Stimulated activated effector memory CD8-positive, alpha-beta T cell treated with anti-CD3 and anti-CD28 coated beads, Interleukin-12 subunit alpha, Interleukin-12 subunit beta, amount 100 ng/mL, for 72 hours (primary cell): Measurements from ENCODE around the gene WSCD1.

Source experiments
- ATAC-seq: fragments of 150-1000 bp; cut with Tn5 transposase; 2 replicates; pipeline ENCODE4 v1.10.0; 2021
- DNase-seq, 2 donors: peaks; one replicate each; pipeline ENCODE4 v3.0.0; 2021 to 2022; ENCODE audit warnings: low spot score in 2 of 2
- H3K27ac Mint-ChIP-seq: one replicate; pipeline ENCODE4 v1.8.0; 2022; ENCODE audit warnings: mild to moderate bottlenecking, mixed read lengths
- H3K36me3 Mint-ChIP-seq: one replicate; pipeline ENCODE4 v1.8.0; 2022; ENCODE audit warnings: mild to moderate bottlenecking, mixed read lengths
- H3K4me1 Mint-ChIP-seq: one replicate; pipeline ENCODE4 v1.8.0; 2022; ENCODE audit warnings: mixed read lengths
- H3K4me3 Mint-ChIP-seq: one replicate; pipeline ENCODE4 v1.8.0; 2022; ENCODE audit warnings: mild to moderate bottlenecking, mixed read lengths
- H3K9me3 Mint-ChIP-seq: one replicate; pipeline ENCODE4 v1.8.0; 2022; ENCODE audit warnings: mixed read lengths

The WSCD1 gene

GRCh38 chr17:6164996-6165395 is 94.8 kb downstream of the WSCD1 start:
- Mint-ChIP-seq H3K9me3 (no peaks in the 10 kb centered on the region), H3K36me3 (no peaks in the 10 kb centered on the region), H3K4me1 (no peaks in the 10 kb centered on the region), H3K27ac (no peak overlapping the region), H3K4me3 (no peak overlapping the region)
- ATAC-seq: no peak
- no peak for DNase-seq

- DNase-seq (no peak), ATAC-seq (no peak)
- Mint-ChIP-seq H3K4me1 (no peaks in the 10 kb centered on the region), H3K36me3 (no peaks in the 10 kb centered on the region), H3K9me3 (no peaks in the 10 kb centered on the region), H3K4me3 (no peak overlapping the region), H3K27ac (no peak overlapping the region)
Observed at GRCh38 chr17:6165806-6166205, 95.6 kb downstream of the WSCD1 start.

DNA sequence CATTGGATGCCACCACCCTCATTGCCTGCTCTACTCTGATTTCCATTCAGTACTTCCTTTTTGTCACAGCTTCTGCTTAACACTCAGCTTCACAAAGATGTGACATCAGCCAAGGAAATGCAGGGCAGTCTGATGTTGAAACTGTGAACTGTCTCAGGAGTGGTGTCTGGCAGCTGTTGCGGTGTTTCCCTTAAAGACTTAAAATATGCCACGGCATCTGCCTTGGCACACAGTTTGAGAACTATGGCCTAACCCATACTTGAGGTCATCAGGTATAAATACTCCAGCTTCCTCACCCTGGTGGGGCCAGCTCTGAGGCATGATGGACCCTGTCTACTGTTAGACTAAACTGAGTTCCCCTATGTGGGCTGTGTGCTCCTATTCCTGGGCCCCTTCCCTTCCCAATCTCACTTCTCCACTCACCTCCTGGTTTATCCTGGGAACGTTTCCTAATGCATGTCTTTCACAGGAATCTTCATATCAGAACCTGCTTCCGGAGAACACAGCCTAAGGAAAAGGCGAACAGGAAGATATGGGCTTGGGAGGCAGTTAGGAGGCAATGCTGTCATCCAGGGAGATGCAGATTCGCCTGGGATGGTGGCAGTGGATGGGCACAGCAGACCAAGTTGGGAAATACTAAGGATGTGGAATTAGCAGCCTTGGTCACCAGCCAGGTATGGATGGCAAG is 96.5 kb downstream of the WSCD1 start:
- ATAC-seq: no peak
- Mint-ChIP-seq H3K36me3 (no peaks in the 10 kb centered on the region), H3K27ac (no peak overlapping the region), H3K4me1 (no peaks in the 10 kb centered on the region), H3K4me3 (no peak overlapping the region), H3K9me3 (no peaks in the 10 kb centered on the region)
- no peak for DNase-seq

- ATAC-seq: no peak
- Mint-ChIP-seq H3K36me3 (no peaks in the 10 kb centered on the region), H3K4me3 (no peak overlapping the region), H3K9me3 (no peaks in the 10 kb centered on the region), H3K27ac (no peak overlapping the region), H3K4me1 (no peaks in the 10 kb centered on the region)
- DNase-seq: no peak
Observed at GRCh38 chr17:6168296-6168695, 98.1 kb downstream of the WSCD1 start.

DNA sequence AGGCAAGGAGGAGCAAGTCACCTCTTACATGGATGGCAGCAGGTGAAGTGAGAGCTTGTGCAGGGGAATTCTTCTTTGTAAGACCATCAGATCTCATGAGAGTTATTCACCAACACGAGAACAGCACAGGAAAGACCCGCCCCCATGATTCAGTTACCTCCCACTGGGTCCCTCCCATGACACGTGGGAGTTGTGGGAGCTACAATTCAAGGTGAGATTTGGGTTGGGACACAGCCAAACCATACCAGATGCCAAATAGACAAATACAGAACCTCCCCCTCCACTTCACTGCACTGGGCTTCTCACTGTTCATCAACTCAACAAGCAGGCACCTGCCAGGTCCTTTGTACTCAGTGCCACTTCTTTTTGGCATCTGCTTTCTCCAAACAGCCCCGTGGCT is 100.2 kb downstream of the WSCD1 start:
- Mint-ChIP-seq H3K36me3 (no peaks in the 10 kb centered on the region), H3K4me3 (no peak overlapping the region), H3K9me3 (no peaks in the 10 kb centered on the region), H3K4me1 (no peaks in the 10 kb centered on the region), H3K27ac (no peak overlapping the region)
- DNase-seq (no peak), ATAC-seq (no peak)

DNA sequence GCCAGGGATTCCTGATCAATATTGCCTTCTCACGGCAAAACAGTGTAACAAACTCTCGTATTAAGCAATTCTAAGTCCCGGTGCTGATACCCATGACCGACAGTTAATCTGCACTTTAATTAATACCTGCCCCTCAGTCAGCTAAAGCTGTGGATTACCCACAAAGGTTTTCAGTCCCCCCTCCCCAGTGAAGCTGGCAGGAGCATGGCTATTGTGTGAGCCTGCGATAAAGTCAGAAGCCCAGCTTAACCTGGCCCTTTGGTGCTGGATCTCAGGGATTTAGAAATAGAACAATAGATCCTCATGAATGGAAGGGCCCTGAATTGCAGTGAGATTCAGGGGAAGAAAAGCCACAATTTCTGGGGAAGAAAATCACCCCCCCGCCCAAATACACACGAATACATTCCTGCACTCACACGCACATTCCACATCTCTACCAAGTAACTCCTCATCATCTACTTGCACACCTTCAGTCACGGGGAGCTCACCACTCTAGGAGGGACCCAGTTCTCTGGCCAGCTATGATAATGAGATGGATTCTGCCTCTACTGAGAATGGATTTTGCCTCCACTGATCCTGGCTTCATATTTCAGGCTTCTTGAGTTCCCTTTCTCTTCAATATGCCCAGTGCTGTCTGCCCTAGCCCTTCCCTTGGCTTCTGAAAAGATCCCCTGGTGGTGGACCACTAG is 102.6 kb downstream of the WSCD1 start:
- no peak overlapping the region for H3K4me3 Mint-ChIP-seq
- DNase-seq (no peak), ATAC-seq (no peak)
- H3K36me3 Mint-ChIP-seq: no peaks in the 10 kb centered on the region
- H3K4me1 Mint-ChIP-seq: no peaks in the 10 kb centered on the region
- H3K27ac Mint-ChIP-seq: no peak overlapping the region
- H3K9me3 Mint-ChIP-seq: no peaks in the 10 kb centered on the region

DNA sequence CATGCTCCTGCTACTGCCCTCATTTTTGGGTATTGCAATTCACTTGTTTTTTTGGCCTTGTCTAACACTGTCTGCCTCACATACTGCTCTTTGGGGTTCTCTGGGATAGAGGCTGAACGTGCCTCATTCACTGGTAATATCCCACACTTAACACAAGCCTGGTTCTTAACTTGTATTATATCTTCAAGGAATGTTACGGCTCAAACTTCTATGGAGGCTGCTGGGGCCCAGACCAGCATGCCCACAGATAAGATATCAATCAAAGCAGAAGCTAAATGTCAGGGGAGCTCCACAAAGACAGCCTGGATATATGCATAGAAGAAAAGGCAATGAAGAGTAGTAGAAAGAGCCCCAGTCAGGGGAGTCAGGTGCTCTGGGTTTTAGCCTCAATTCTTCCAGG is 103.5 kb downstream of the WSCD1 start:
- no peak for ATAC-seq
- Mint-ChIP-seq H3K27ac (no peak overlapping the region), H3K4me1 (no peaks in the 10 kb centered on the region), H3K9me3 (no peaks in the 10 kb centered on the region), H3K4me3 (no peak overlapping the region), H3K36me3 (no peaks in the 10 kb centered on the region)
- no peak for DNase-seq
